Dendritic cell treated with granulocyte-macrophage colony-stimulating factor and Interleukin-4, amounts not matched to agents 40 ng/mL and 50 ng/mL, for 4 days (primary cell): ENCODE results near the gene PALLD.
"Not testable (repeated sequence)": the region's sequence is repeated elsewhere in the genome, so short reads cannot be mapped to it uniquely, and the experiment has no call there.

Experiments used
- H3K27ac Mint-ChIP-seq: one replicate; pipeline ENCODE4 v1.8.0; 2022; ENCODE audit warnings: mild to moderate bottlenecking, mixed read lengths
- H3K27me3 Mint-ChIP-seq: one replicate; pipeline ENCODE4 v1.8.0; 2022; ENCODE audit warnings: mild to moderate bottlenecking, mixed read lengths
- H3K36me3 Mint-ChIP-seq: one replicate; pipeline ENCODE4 v1.8.0; 2022; ENCODE audit warnings: low read depth, mixed read lengths
- H3K4me1 Mint-ChIP-seq: one replicate; pipeline ENCODE4 v1.8.0; 2022; ENCODE audit warnings: low read depth, mixed read lengths
- H3K4me3 Mint-ChIP-seq: one replicate; pipeline ENCODE4 v1.8.0; 2022; ENCODE audit warnings: mild to moderate bottlenecking, moderate library complexity, mixed read lengths
- H3K9me3 Mint-ChIP-seq: one replicate; pipeline ENCODE4 v1.8.0; 2022; ENCODE audit warnings: mixed read lengths
- intact Hi-C: fragments of 100-400 bp; cut with micrococcal nuclease; formaldehyde crosslinking; loops from one replicate; pipeline ENCODE4 v1.15.0; 2022

Gene PALLD

GRCh38 chr4:168924667-168925066, 427.8 kb downstream of the PALLD start:
- Mint-ChIP-seq H3K36me3 (peaks cover 90% of the 10 kb centered on the region), H3K9me3 (no peaks in the 10 kb centered on the region), H3K4me1 (no peaks in the 10 kb centered on the region), H3K27ac (no peak overlapping the region), H3K4me3 (no peak overlapping the region), H3K27me3 (no peaks in the 10 kb centered on the region)
- intact Hi-C loops = loop anchor here (10.0 kb wide), 1 partner anchor 740 kb away; no protein-coding TSS in a partner anchor

- Mint-ChIP-seq H3K27ac (no peak overlapping the region), H3K4me3 (no peak overlapping the region), H3K9me3 (peaks cover 7% of the 10 kb centered on the region), H3K27me3 (no peaks in the 10 kb centered on the region), H3K36me3 (peaks cover 86% of the 10 kb centered on the region), H3K4me1 (no peaks in the 10 kb centered on the region)
- intact Hi-C loops = loop anchor here (10.0 kb wide), 1 partner anchor 741 kb away; no protein-coding TSS in a partner anchor
Measured at GRCh38 chr4:168925789-168926490, 429.1 kb downstream of the PALLD start.

GRCh38 chr4:168928346-168928745, 431.5 kb downstream of the PALLD start:
- H3K27me3 Mint-ChIP-seq = no peaks in the 10 kb centered on the region
- no peaks in the 10 kb centered on the region for H3K4me1 Mint-ChIP-seq
- H3K36me3 Mint-ChIP-seq = peaks cover 73% of the 10 kb centered on the region
- no peak overlapping the region for H3K27ac Mint-ChIP-seq
- intact Hi-C loops = loop anchor here (10.0 kb wide), 1 partner anchor 744 kb away; no protein-coding TSS in a partner anchor
- no peak overlapping the region for H3K4me3 Mint-ChIP-seq
- H3K9me3 Mint-ChIP-seq = peaks cover 31% of the 10 kb centered on the region

GRCh38 chr4:168928875-168929274, 432.0 kb downstream of the PALLD start:
- Mint-ChIP-seq H3K27me3 (no peaks in the 10 kb centered on the region), H3K9me3 (peaks cover 36% of the 10 kb centered on the region), H3K27ac (no peak overlapping the region), H3K4me3 (no peak overlapping the region), H3K4me1 (no peaks in the 10 kb centered on the region), H3K36me3 (peaks cover 69% of the 10 kb centered on the region)
- intact Hi-C loops = loop anchor here (10.0 kb wide), 1 partner anchor 744 kb away; no protein-coding TSS in a partner anchor

GRCh38 chr4:168930413-168931196, 433.8 kb downstream of the PALLD start:
- intact Hi-C loops = no loop called here
- Mint-ChIP-seq H3K4me1 (no peaks in the 10 kb centered on the region), H3K27me3 (no peaks in the 10 kb centered on the region)

GRCh38 chr4:168931215-168931650, 434.4 kb downstream of the PALLD start:
- no peaks in the 10 kb centered on the region for H3K4me1 Mint-ChIP-seq
- no peaks in the 10 kb centered on the region for H3K27me3 Mint-ChIP-seq
- peaks cover 47% of the 10 kb centered on the region for H3K36me3 Mint-ChIP-seq
- no peak overlapping the region for H3K4me3 Mint-ChIP-seq
- no peak overlapping the region for H3K27ac Mint-ChIP-seq
- intact Hi-C loops = no loop called here
- peaks cover 41% of the 10 kb centered on the region for H3K9me3 Mint-ChIP-seq

More at GRCh38 chr4:168930413-168931196, 433.8 kb downstream of the PALLD start:
- Mint-ChIP-seq H3K4me3 (no peak overlapping the region), H3K9me3 (peaks cover 39% of the 10 kb centered on the region), H3K36me3 (peaks cover 51% of the 10 kb centered on the region), H3K27ac (no peak overlapping the region)

GRCh38 chr4:168932138-168932537, 435.3 kb downstream of the PALLD start:
- intact Hi-C loops = no loop called here
- Mint-ChIP-seq H3K4me3 (no peak overlapping the region), H3K9me3 (peaks cover 50% of the 10 kb centered on the region), H3K27ac (no peak overlapping the region), H3K27me3 (no peaks in the 10 kb centered on the region), H3K4me1 (no peaks in the 10 kb centered on the region), H3K36me3 (peaks cover 38% of the 10 kb centered on the region)

GRCh38 chr4:168933423-168933822, 436.6 kb downstream of the PALLD start:
- Mint-ChIP-seq H3K36me3 (peaks cover 25% of the 10 kb centered on the region), H3K4me1 (no peaks in the 10 kb centered on the region), H3K27me3 (no peaks in the 10 kb centered on the region), H3K9me3 (peaks cover 63% of the 10 kb centered on the region), H3K4me3 (no peak overlapping the region), H3K27ac (no peak overlapping the region)
- intact Hi-C loops = no loop called here

GRCh38 chr4:168937473-168937872, 440.6 kb downstream of the PALLD start:
- H3K27ac Mint-ChIP-seq, intact Hi-C loops, H3K36me3 Mint-ChIP-seq, H3K4me3 Mint-ChIP-seq, H3K4me1 Mint-ChIP-seq, H3K27me3 Mint-ChIP-seq: not testable (repeated sequence)
- peaks cover 49% of the 10 kb centered on the region for H3K9me3 Mint-ChIP-seq

GRCh38 chr4:168942985-168943384, 446.1 kb downstream of the PALLD start:
- no peak overlapping the region for H3K4me3 Mint-ChIP-seq
- H3K27ac Mint-ChIP-seq = no peak overlapping the region
- peaks cover 13% of the 10 kb centered on the region for H3K9me3 Mint-ChIP-seq
- intact Hi-C loops = no loop called here
- H3K4me1 Mint-ChIP-seq = no peaks in the 10 kb centered on the region
- H3K27me3 Mint-ChIP-seq = no peaks in the 10 kb centered on the region
- H3K36me3 Mint-ChIP-seq = no peaks in the 10 kb centered on the region

- H3K4me3 Mint-ChIP-seq = no peak overlapping the region
- intact Hi-C loops = no loop called here
Measured at GRCh38 chr4:168945291-168945690, 448.4 kb downstream of the PALLD start.

GRCh38 chr4:168952821-168953246, 456.0 kb downstream of the PALLD start:
- H3K4me1 Mint-ChIP-seq, H3K36me3 Mint-ChIP-seq, H3K4me3 Mint-ChIP-seq, H3K27me3 Mint-ChIP-seq, H3K27ac Mint-ChIP-seq, intact Hi-C loops: not testable (repeated sequence)
- peaks cover 42% of the 10 kb centered on the region for H3K9me3 Mint-ChIP-seq

More at GRCh38 chr4:168945291-168945690, 448.4 kb downstream of the PALLD start:
- H3K27me3 Mint-ChIP-seq = no peaks in the 10 kb centered on the region
- H3K36me3 Mint-ChIP-seq = no peaks in the 10 kb centered on the region
- no peaks in the 10 kb centered on the region for H3K4me1 Mint-ChIP-seq
- peaks cover 18% of the 10 kb centered on the region for H3K9me3 Mint-ChIP-seq
- H3K27ac Mint-ChIP-seq = no peak overlapping the region

- Mint-ChIP-seq H3K27ac (no peak overlapping the region), H3K4me3 (no peak overlapping the region), H3K27me3 (no peaks in the 10 kb centered on the region), H3K9me3 (peaks cover 20% of the 10 kb centered on the region), H3K4me1 (no peaks in the 10 kb centered on the region), H3K36me3 (peaks cover 7% of the 10 kb centered on the region)
- intact Hi-C loops = no loop called here
Measured at GRCh38 chr4:168955674-168956073, 458.8 kb downstream of the PALLD start.

GRCh38 chr4:168960716-168961115, 463.9 kb downstream of the PALLD start:
- no peaks in the 10 kb centered on the region for H3K4me1 Mint-ChIP-seq
- H3K36me3 Mint-ChIP-seq = no peaks in the 10 kb centered on the region
- H3K9me3 Mint-ChIP-seq = peaks cover 6% of the 10 kb centered on the region
- intact Hi-C loops = no loop called here
- H3K27ac Mint-ChIP-seq = no peak overlapping the region
- no peaks in the 10 kb centered on the region for H3K27me3 Mint-ChIP-seq
- H3K4me3 Mint-ChIP-seq = no peak overlapping the region
